ENCODE measurements around the gene MTR. TPM values are rescaled to one million over a fixed set of nuclear protein-coding genes. Genes with fewer than 3 reads are reported as not detected.
"Not testable (repeated sequence)": the region's sequence is repeated elsewhere in the genome, so short reads cannot be mapped to it uniquely, and the experiment has no call there.

The MTR gene
- total RNA-seq, 1 donor from 2014 or later: 11.3 TPM

- ATAC-seq: not testable (repeated sequence)
These were observed 116.0 kb downstream of the MTR start for GRCh38 chr1:236911047-236911446.

GRCh38 chr1:236913371-236914037 lies 118.4 kb downstream of the MTR start:
- no peak for ATAC-seq

DNA sequence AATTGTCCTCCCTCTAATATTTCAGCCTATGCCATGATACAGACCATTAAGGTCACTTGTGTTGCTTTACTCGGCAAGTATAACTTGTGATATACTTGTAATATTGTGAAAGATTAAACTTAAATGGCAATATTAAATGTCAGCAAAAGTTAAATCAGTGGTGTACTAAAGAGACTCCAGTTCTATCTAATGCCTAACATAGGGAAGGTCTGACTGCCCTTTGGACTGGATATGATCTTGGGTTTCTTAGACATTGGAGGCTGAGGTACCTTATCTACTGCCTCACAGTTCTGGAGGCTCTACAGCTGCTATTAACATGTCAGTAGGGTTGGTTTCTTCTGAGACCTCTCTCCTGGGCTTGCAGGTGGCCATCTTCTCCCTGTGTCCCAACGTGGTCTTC lies 119.3 kb downstream of the MTR start:
- no peak for ATAC-seq

DNA sequence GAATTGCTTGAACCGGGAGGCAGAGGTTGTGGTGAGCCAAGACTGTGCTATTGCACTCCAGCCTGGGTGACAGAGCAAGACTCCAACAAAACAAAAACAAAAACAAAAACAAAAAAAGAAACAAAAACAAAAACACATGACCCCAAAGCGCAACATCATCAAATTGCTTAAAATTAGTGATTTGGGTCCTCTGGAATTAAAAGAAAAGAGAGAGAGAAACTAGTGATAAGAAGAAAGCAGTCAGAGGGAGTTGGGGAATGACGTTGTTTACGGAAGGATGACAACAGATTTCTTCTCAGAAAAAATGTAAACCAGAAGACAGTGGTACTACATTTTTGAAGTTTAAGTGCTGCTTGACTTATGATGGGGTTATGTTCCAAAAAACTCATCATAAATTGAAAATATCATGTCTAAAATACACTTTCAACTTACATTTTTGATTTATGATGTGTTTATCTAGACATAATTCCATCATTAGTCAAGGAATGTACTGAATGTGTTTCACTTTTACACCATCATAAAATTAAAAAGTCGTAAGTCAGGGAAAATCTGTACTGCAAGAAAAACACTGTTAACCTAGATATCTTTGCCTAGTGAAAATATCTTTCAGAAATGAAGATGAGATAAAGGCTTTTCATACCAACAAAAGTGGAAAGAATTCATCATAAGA lies 121.2 kb downstream of the MTR start:
- ATAC-seq: no peak

DNA sequence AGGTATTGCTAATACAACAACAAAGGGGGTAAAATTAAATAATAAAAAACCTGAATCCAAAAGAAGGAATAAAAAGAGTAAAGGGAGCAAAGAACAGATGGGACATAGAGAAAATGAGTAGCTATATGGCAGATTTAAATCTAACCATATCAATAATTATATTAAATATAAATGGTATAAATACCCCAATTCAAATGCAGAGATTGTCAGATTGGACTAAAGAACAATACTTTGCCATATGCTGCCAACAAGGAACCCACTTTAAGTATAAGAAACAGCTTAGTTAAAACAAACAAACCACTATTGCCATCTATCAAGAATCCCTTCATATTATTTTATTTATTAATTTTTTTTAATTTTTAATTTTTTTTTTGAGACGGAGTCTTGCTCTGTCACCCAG lies 122.4 kb downstream of the MTR start:
- ATAC-seq: no peak

- no peak for ATAC-seq
These were observed 125.3 kb downstream of the MTR start for GRCh38 chr1:236920286-236920894.

DNA sequence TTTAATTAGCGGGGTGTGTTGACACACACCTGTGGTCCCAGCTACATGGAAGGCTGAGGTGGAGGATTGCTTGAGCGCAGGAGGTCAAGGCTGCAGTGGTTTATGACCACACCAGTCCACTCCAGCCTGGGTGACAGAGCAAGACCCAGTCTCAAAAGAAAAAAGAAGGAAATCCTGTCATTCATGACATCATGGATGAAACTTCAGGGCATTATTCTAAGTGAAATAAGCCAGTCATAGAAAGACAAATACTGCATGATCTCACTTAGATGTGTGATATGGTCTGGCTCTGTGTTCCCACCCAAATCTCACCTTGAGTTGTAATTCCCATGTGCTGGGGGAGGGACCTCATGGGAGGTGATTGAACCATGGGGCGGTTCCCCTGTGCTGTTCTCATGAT lies 126.5 kb downstream of the MTR start:
- no peak for ATAC-seq

GRCh38 chr1:236922190-236922589 lies 127.1 kb downstream of the MTR start:
- ATAC-seq: no peak

GRCh38 chr1:236925386-236925785 lies 130.3 kb downstream of the MTR start:
- no peak for ATAC-seq

DNA sequence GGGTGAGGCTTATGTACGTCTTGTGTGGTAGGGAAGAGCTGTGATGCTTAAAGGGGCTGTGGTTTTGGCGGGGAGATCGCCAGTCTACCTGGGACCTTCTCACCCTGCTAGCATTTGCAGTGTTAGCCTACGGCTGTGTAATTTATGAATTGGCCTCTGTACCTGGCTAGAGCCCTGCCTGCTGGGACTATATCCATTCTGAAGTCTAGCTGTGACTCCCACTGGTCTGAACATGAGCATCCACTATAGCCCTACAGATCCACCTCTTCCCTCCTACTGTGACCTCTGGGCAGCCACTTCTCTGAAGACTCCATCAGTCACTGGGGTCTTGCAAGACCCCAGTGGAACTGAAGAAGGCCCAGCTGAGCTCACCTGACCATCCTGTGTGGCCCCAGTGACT lies 135.4 kb downstream of the MTR start:
- no peak for ATAC-seq

DNA sequence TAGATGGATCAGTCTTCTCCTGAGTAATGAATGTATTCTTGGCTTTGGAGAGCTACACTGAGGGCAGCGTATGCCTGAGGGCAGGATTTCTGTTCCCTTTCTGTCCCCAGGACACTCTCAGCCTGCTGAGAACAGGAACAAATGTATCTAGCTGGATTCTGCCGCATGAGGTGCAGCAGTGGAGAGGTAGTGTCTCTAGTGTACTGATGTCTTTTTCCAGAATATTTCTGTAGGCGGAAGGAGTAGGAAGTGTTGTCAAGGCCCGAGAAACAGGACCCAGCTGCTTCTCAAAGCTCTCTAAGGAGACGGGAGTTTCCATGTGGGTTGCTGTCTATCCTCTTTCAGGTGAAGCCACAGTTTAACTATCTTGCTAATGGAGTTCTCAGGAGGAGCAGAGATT lies 143.7 kb downstream of the MTR start:
- ATAC-seq: no peak

- no peak for ATAC-seq
These were observed 147.3 kb downstream of the MTR start for GRCh38 chr1:236942431-236942830.

- no peak for ATAC-seq
These were observed 149.5 kb downstream of the MTR start for GRCh38 chr1:236944556-236944955.

GRCh38 chr1:236945002-236945401 lies 149.9 kb downstream of the MTR start:
- no peak for ATAC-seq

DNA sequence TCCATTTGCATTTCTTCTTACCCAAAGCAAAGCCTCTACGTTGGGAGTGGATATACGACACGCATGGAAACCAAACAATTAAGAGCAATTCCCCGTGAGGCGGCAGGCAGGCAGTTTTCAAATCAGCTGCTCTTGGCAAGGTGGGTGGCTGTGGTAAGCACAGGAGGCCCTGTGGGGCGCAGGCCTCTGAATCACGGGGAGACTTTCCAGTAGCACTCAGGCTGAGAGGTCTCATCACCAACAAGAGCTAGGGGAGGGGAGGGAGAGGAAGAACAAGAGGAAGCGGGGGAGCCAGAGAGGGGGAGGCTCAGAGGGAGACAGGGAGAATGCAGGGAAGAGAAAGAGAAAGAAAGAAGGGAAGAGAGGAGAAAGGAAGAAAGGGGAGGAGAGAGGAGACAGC lies 152.7 kb downstream of the MTR start:
- ATAC-seq: no peak

- ATAC-seq: no peak
These were observed 153.3 kb downstream of the MTR start for GRCh38 chr1:236948381-236948780.

DNA sequence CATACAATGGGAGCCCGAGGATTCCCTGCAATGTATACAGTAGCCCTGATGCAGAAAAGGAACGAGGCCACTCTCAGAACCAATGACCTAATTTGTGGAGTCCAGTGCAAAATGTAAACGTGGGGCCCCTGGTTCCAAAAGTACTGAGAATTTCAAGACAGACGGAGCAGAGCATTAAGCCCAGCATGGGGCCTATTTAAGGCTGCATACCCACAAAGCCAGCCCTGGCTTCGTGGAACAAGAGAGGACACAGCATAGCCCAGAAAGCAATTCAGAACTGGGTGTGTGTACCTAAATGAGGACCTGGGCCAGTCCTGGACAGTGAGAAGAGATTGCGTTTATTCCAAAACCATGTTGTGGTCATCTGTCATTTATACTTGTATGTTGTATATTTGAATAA lies 153.9 kb downstream of the MTR start:
- no peak for ATAC-seq

DNA sequence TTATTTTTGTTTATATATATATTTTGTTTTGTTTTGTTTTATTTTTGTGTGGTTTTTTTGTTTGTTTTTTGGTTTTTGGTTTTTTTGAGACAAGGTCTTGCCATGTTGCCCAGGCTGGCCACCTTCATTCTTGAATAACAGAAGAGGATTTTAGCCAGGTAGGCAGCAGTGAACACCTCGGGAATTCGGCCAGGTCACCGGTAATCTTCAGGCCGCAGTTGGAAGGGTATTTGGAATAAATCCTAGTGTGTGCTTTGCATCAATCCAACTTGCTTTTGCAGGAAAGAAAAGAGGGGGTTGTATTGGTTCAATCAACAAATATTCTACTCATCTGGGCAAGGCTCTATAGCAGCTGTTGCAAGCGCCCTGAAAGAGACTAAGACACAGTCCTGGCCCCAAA lies 155.3 kb downstream of the MTR start:
- no peak for ATAC-seq

- no peak for ATAC-seq
These were observed 156.6 kb downstream of the MTR start for GRCh38 chr1:236951672-236952071.

DNA sequence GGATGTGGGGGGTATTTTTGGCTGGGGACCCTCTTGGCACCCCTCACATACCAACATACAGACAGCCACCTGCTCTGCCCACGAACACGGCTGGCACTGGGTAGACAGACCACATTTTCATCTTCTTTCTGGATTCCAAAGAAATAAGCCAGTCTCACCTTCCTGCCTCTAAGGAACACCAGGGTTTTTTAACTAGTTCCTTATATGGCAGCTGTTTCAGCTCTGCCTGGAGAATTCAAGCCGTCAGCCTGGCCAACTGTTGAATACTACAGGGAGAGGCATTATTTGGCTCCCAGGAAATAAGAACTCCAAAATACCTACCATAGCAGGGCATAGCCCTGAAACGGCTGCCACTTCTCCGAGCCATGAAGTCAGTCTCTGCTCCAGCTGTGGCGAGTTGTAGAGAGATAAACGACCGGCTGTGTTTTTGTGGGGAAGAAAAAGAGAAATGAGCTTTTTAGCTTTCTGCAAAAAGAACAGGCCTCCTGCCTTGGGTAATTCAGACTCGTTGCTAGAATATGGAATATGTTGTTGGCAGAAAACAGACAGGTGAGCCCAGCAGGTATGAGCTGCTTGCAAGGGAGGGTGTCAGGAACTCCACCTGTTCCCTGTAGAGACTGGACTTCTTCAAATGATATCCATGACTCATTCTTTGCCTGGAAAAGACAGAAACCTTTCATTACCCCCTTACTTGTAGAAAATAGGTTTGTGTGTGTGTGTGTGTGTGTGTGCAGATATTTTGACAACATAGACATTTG lies 157.3 kb downstream of the MTR start:
- ATAC-seq: no peak

GRCh38 chr1:236953151-236953700 lies 158.1 kb downstream of the MTR start:
- no peak for ATAC-seq
